ENCODE measurements around the gene E2F6. TPM values are rescaled to one million over a fixed set of nuclear protein-coding genes. Genes with fewer than 3 reads are reported as not detected.

The E2F6 gene
- total RNA-seq (1 to 10 TPM; 4.8 to 9.5 (median 9.1) TPM), total RNA-seq (6.2 to 46.9 (median 15.2) reads per million in 29 experiments)
- 7.7 TPM for total RNA-seq (2013)

GRCh38 chr2:11465485-11466306 lies at the start of gene E2F6:
E2F6 (minus strand) TSS chr2:11466161; CDS start chr2:11465879, 282 bp downstream.
- H3K4me3 ChIP-seq (ENCODE audit: control insufficient read depth in 1 of 2, extremely low read depth in 1 of 2, low read length in 1 of 2) = peak within 1 kb of the TSS; percentile 91 to 95
- H3K4me1 ChIP-seq (ENCODE audit: control insufficient read depth in 1 of 2, extremely low read depth in 1 of 2, insufficient read depth in 2 of 2, low read length in 2 of 2) = peaks cover 8 to 24% of the 10 kb centered on the region in 2 experiments
- peak; percentile 80 to 86 (median 80) for ATAC-seq (replicated peaks in 1 of 4)
- H3K9me3 ChIP-seq = no peaks in the 10 kb centered on the region
- Mint-ChIP-seq H3K36me3 (no peaks in the 10 kb centered on the region), H3K27ac (peak within 1 kb of the TSS; percentile 81 to 93), H3K4me1 (peaks cover 38 to 40% (median 39%) of the 10 kb centered on the region in 3 donors), H3K27me3 (no peaks in the 10 kb centered on the region), H3K9me3 (no peaks in the 10 kb centered on the region), H3K4me3 (peak within 1 kb of the TSS; percentile 82 to 97 (median 91))
- no peaks in the 10 kb centered on the region for H3K36me3 ChIP-seq (ENCODE audit: control insufficient read depth in 2 of 2, extremely low read depth in 1 of 2, insufficient read depth in 1 of 2, low read length in 1 of 2)
- ChIA-PET POLR2A (interaction anchor here in 1 of 2 donors (1.4 kb wide), 1 partner anchor 310 kb away, joined by 3 read pairs; the partner anchor contains the start of gene SLC66A3), CTCF (interaction anchor here (0.6 to 1.5 kb wide), 7 partner anchors 9 to 1162 kb away, joined by 3 to 6 read pairs (median 3); no protein-coding TSS in a partner anchor)
- DNase-seq = peak; percentile 56 to 85 (median 77)
- under 1% methylated on average over 73 of the region's 86 CpGs for WGBS (ENCODE audit: insufficient coverage)
- peak within 1 kb of the TSS; percentile 52 for H3K27ac ChIP-seq (ENCODE audit: low read length)
- H3K27me3 ChIP-seq (replicated peaks in 1 of 2; ENCODE audit: control insufficient read depth in 2 of 2, extremely low read depth in 1 of 2, insufficient read depth in 2 of 2, low read length in 1 of 2) = no peaks in the 10 kb centered on the region

DNA sequence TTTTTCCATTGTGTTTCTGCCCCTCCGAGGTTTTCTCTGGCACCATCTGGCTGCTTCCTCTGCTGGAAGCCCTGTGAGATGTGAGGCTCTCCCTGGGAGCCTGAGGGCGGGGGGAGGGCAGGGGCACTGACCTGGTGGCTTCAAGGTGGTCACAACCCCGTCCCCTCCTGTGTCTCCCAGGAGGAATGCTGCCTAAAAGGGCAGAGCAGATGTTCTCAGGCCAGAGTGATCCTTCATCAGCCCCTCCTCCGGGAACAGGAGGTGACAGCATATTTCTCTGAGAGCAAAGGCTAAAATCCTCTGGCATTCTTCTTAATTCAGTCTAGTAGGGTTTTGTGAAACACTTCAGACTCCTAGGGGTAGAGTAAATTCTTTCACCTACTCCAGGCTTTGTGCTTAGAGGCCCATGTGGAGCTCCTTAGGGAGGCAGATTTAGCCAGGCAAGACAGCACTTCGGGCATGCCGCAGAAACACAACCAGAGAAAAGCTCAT lies 49.6 kb upstream of the E2F6 start:
- peaks cover 15 to 19% of the 10 kb centered on the region in 2 donors for H3K27me3 Mint-ChIP-seq
- H3K9me3 Mint-ChIP-seq = peaks cover 3 to 10% (median 5%) of the 10 kb centered on the region in 3 donors
- ChIA-PET POLR2A (interaction anchor here in 1 of 2 donors (0.5 kb wide), 1 partner anchor 856 kb away, joined by 5 read pairs; no protein-coding TSS in a partner anchor), CTCF (no interaction called here)
- 67% methylated on average over 3 of the region's 6 CpGs for WGBS (ENCODE audit: insufficient coverage)
- DNase-seq = no peak
- ATAC-seq (replicated peaks in 1 of 4) = no peak
- Histone ChIP-seq H3K4me3 (ENCODE audit: control insufficient read depth in 1 of 2, extremely low read depth in 1 of 2, low read length in 1 of 2) (no peak overlapping the region), H3K27me3 (replicated peaks in 1 of 2; ENCODE audit: control insufficient read depth in 2 of 2, extremely low read depth in 1 of 2, insufficient read depth in 2 of 2, low read length in 1 of 2) (peaks cover 0 to 14% of the 10 kb centered on the region in 2 experiments), H3K27ac (ENCODE audit: low read length) (no peak overlapping the region), H3K36me3 (ENCODE audit: control insufficient read depth in 2 of 2, extremely low read depth in 1 of 2, insufficient read depth in 1 of 2, low read length in 1 of 2) (no peaks in the 10 kb centered on the region), H3K9me3 (no peaks in the 10 kb centered on the region), H3K4me1 (ENCODE audit: control insufficient read depth in 1 of 2, extremely low read depth in 1 of 2, insufficient read depth in 2 of 2, low read length in 2 of 2) (no peaks in the 10 kb centered on the region)
- no peak overlapping the region for H3K4me3 Mint-ChIP-seq
- H3K27ac Mint-ChIP-seq = no peak overlapping the region
- no peaks in the 10 kb centered on the region for H3K4me1 Mint-ChIP-seq
- H3K36me3 Mint-ChIP-seq = no peaks in the 10 kb centered on the region

DNA sequence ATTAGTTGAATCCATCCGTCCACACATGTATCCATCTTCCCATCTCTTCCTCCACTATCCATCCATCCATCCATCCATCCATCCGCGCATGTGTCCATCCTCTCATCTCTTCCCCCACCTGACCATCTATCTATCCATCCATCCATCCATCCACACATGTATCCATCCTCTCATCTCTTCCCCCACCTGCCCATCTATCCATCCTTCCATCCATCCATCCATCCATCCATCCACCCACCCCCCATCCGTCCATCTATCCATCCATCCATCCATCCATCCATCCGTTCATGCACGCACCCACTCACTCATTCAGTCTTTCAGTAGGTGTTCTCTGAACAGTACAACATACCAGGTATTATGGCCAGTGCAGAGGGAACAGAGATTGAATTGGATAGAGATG lies 48.9 kb upstream of the E2F6 start:
- Histone ChIP-seq H3K36me3 (ENCODE audit: control insufficient read depth in 2 of 2, extremely low read depth in 1 of 2, insufficient read depth in 1 of 2, low read length in 1 of 2) (no peaks in the 10 kb centered on the region), H3K4me1 (ENCODE audit: control insufficient read depth in 1 of 2, extremely low read depth in 1 of 2, insufficient read depth in 2 of 2, low read length in 2 of 2) (no peaks in the 10 kb centered on the region), H3K4me3 (ENCODE audit: control insufficient read depth in 1 of 2, extremely low read depth in 1 of 2, low read length in 1 of 2) (no peak overlapping the region), H3K27me3 (replicated peaks in 1 of 2; ENCODE audit: control insufficient read depth in 2 of 2, extremely low read depth in 1 of 2, insufficient read depth in 2 of 2, low read length in 1 of 2) (peaks cover 0 to 14% of the 10 kb centered on the region in 2 experiments), H3K27ac (ENCODE audit: low read length) (no peak overlapping the region), H3K9me3 (no peaks in the 10 kb centered on the region)
- H3K4me3 Mint-ChIP-seq = no peak overlapping the region
- H3K27ac Mint-ChIP-seq = peak overlapping the region in 1 of 2 donors; percentile 8
- peaks cover 0 to 4% (median 0%) of the 10 kb centered on the region in 3 donors for H3K9me3 Mint-ChIP-seq
- H3K36me3 Mint-ChIP-seq = no peaks in the 10 kb centered on the region
- DNase-seq (no peak), ATAC-seq (replicated peaks in 1 of 4) (no peak)
- H3K27me3 Mint-ChIP-seq = peaks cover 15 to 17% of the 10 kb centered on the region in 2 donors
- CTCF ChIA-PET = no interaction called here
- WGBS (ENCODE audit: insufficient coverage) = 98% methylated on average over 3 of the region's 6 CpGs
- H3K4me1 Mint-ChIP-seq = no peaks in the 10 kb centered on the region
- POLR2A ChIA-PET = no interaction called here

DNA sequence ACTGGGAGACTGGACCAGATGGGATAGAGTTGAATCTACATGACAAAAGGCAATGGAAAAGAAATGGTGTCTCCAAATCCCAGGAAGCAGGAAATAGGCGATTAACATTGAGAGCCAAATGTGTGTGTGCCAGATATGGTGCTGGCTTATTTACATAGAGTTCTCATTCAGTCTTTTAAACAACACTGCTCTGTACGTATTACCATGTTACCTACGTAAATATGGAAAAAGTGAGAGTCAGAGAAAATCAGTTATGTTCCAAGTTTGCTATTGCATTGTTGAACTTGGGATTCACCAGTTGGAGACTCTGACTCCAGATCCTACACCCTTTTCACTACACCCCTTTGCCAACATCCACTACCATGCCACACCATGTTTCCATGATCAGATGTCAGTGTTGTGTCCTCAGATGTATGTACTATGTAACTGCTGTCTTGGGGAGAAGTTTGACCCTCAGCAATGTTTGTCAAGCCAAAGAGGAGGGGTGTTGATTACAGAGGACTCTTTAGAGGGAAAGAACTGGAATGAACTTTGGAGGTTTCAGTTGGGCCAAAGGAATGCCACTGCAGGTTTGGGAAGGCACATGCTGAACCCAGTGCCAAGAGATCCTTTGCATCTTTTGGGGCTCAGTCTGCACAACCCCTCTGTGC lies 48.2 kb upstream of the E2F6 start:
- no peaks in the 10 kb centered on the region for H3K4me1 ChIP-seq (ENCODE audit: control insufficient read depth in 1 of 2, extremely low read depth in 1 of 2, insufficient read depth in 2 of 2, low read length in 2 of 2)
- WGBS (ENCODE audit: insufficient coverage) = no CpG with 5 or more reads among the region's 3 CpGs
- H3K27me3 ChIP-seq (replicated peaks in 1 of 2; ENCODE audit: control insufficient read depth in 2 of 2, extremely low read depth in 1 of 2, insufficient read depth in 2 of 2, low read length in 1 of 2) = peaks cover 0 to 14% of the 10 kb centered on the region in 2 experiments
- H3K27ac ChIP-seq (ENCODE audit: low read length) = no peak overlapping the region
- ChIA-PET CTCF (no interaction called here), POLR2A (no interaction called here)
- no peak overlapping the region for H3K4me3 ChIP-seq (ENCODE audit: control insufficient read depth in 1 of 2, extremely low read depth in 1 of 2, low read length in 1 of 2)
- H3K9me3 ChIP-seq = no peaks in the 10 kb centered on the region
- H3K27me3 Mint-ChIP-seq = peaks cover 15 to 17% of the 10 kb centered on the region in 2 donors
- H3K4me1 Mint-ChIP-seq = no peaks in the 10 kb centered on the region
- no peaks in the 10 kb centered on the region for H3K36me3 ChIP-seq (ENCODE audit: control insufficient read depth in 2 of 2, extremely low read depth in 1 of 2, insufficient read depth in 1 of 2, low read length in 1 of 2)
- DNase-seq (no peak), ATAC-seq (replicated peaks in 1 of 4) (no peak)
- H3K27ac Mint-ChIP-seq = no peak overlapping the region
- no peak overlapping the region for H3K4me3 Mint-ChIP-seq
- H3K36me3 Mint-ChIP-seq = no peaks in the 10 kb centered on the region
- peaks cover 0 to 4% (median 0%) of the 10 kb centered on the region in 3 donors for H3K9me3 Mint-ChIP-seq

DNA sequence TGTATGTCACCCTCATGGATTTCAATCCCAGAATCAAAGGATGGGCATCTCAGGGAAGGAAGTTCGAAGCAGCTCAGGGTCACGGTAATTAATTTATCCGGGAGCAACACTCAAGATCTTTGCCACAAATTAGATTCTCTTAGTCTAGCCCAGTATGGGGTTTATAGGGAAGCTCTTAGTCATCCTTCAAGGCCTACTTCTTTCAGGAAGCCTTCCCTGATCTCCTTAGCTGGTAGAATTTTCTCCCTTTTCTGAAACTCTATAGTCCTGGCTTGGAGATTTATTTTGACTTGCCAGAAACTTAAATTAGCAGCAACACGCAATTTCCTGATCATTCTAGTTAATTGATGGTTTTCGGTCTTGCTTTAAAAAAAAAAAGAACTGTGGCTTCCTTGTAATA lies 47.4 kb upstream of the E2F6 start:
- Mint-ChIP-seq H3K9me3 (peaks cover 0 to under 1% (median 0%) of the 10 kb centered on the region in 3 donors), H3K4me3 (no peak overlapping the region), H3K27me3 (peaks cover 17% of the 10 kb centered on the region in 2 donors), H3K4me1 (no peaks in the 10 kb centered on the region), H3K36me3 (no peaks in the 10 kb centered on the region), H3K27ac (no peak overlapping the region)
- Histone ChIP-seq H3K4me3 (ENCODE audit: control insufficient read depth in 1 of 2, extremely low read depth in 1 of 2, low read length in 1 of 2) (no peak overlapping the region), H3K36me3 (ENCODE audit: control insufficient read depth in 2 of 2, extremely low read depth in 1 of 2, insufficient read depth in 1 of 2, low read length in 1 of 2) (no peaks in the 10 kb centered on the region), H3K4me1 (ENCODE audit: control insufficient read depth in 1 of 2, extremely low read depth in 1 of 2, insufficient read depth in 2 of 2, low read length in 2 of 2) (no peaks in the 10 kb centered on the region), H3K9me3 (no peaks in the 10 kb centered on the region), H3K27ac (ENCODE audit: low read length) (no peak overlapping the region), H3K27me3 (replicated peaks in 1 of 2; ENCODE audit: control insufficient read depth in 2 of 2, extremely low read depth in 1 of 2, insufficient read depth in 2 of 2, low read length in 1 of 2) (peaks cover 0 to 14% of the 10 kb centered on the region in 2 experiments)
- ChIA-PET POLR2A (no interaction called here), CTCF (no interaction called here)
- WGBS (ENCODE audit: insufficient coverage) = no CpG with 5 or more reads among the region's 5 CpGs
- DNase-seq = no peak
- no peak for ATAC-seq (replicated peaks in 1 of 4)

DNA sequence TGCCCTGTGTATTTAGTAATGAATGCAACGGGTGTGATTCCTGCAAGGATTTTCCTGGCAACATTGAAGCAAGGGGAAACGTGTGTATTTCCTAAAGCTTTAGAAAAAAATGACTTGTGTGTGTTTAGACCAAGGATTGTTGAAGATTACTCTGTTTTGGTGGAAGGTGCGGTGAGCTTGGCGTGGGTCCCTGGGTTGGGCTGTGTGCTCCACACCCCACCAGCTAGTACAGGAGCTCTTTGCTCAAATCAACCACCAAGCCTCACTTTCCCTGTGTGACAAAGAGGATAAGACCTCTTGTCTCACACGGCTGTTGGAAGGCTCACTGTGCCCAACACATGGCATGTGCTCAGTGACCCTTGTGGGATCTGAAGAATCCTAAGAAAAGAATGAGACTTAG lies 46.5 kb upstream of the E2F6 start:
- Mint-ChIP-seq H3K9me3 (no peaks in the 10 kb centered on the region), H3K36me3 (no peaks in the 10 kb centered on the region), H3K27ac (no peak overlapping the region), H3K4me3 (no peak overlapping the region), H3K4me1 (no peaks in the 10 kb centered on the region), H3K27me3 (peaks cover 17% of the 10 kb centered on the region in 2 donors)
- no peak for ATAC-seq (replicated peaks in 1 of 4)
- no peaks in the 10 kb centered on the region for H3K36me3 ChIP-seq (ENCODE audit: control insufficient read depth in 2 of 2, extremely low read depth in 1 of 2, insufficient read depth in 1 of 2, low read length in 1 of 2)
- H3K4me1 ChIP-seq (ENCODE audit: control insufficient read depth in 1 of 2, extremely low read depth in 1 of 2, insufficient read depth in 2 of 2, low read length in 2 of 2) = no peaks in the 10 kb centered on the region
- ChIA-PET POLR2A (no interaction called here), CTCF (no interaction called here)
- H3K9me3 ChIP-seq = no peaks in the 10 kb centered on the region
- peaks cover 0 to 16% of the 10 kb centered on the region in 2 experiments for H3K27me3 ChIP-seq (replicated peaks in 1 of 2; ENCODE audit: control insufficient read depth in 2 of 2, extremely low read depth in 1 of 2, insufficient read depth in 2 of 2, low read length in 1 of 2)
- WGBS (ENCODE audit: insufficient coverage) = 48% methylated on average over 3 of the region's 5 CpGs
- no peak overlapping the region for H3K4me3 ChIP-seq (ENCODE audit: control insufficient read depth in 1 of 2, extremely low read depth in 1 of 2, low read length in 1 of 2)
- no peak overlapping the region for H3K27ac ChIP-seq (ENCODE audit: low read length)
- DNase-seq = no peak
